Measurements from ENCODE around the gene STIP1.
A peak's percentile ranks its signal among the peaks of the same experiment; 100 is the strongest.

STIP1 gene

GRCh38 chr11:64170419-64170818 is 15.6 kb upstream of the STIP1 start:
- H3K9me3 ChIP-seq (ENCODE audit: insufficient read depth, low read length): peaks cover 9% of the 10 kb centered on the region; the same call in 1 of the 2 replicates
- H3K27me3 ChIP-seq (ENCODE audit: low read depth, low read length): no peaks in the 10 kb centered on the region
- no peak overlapping the region for H2AFZ ChIP-seq (ENCODE audit: low read depth, low read length)
- H3K9ac ChIP-seq (ENCODE audit: low read length): no peak overlapping the region
- H3K27ac ChIP-seq (ENCODE audit: low read length): no peak overlapping the region
- no peak overlapping the region for H3K4me2 ChIP-seq (ENCODE audit: low read length)
- H3K4me3 ChIP-seq (ENCODE audit: low read length): no peak overlapping the region
- H3K4me1 ChIP-seq (ENCODE audit: low read length): peaks cover under 1% of the 10 kb centered on the region; the same call in 1 of the 2 replicates
- no peaks in the 10 kb centered on the region for H4K20me1 ChIP-seq (ENCODE audit: insufficient read depth, low read length)
- no peaks in the 10 kb centered on the region for H3K79me2 ChIP-seq (ENCODE audit: low read length)
- no peak for TF ChIP-seq EZH2phosphoT487 (IDR thresholded peaks at IDR 0.05; ENCODE audit: low read depth)
- TF ChIP-seq, protein P1, sequence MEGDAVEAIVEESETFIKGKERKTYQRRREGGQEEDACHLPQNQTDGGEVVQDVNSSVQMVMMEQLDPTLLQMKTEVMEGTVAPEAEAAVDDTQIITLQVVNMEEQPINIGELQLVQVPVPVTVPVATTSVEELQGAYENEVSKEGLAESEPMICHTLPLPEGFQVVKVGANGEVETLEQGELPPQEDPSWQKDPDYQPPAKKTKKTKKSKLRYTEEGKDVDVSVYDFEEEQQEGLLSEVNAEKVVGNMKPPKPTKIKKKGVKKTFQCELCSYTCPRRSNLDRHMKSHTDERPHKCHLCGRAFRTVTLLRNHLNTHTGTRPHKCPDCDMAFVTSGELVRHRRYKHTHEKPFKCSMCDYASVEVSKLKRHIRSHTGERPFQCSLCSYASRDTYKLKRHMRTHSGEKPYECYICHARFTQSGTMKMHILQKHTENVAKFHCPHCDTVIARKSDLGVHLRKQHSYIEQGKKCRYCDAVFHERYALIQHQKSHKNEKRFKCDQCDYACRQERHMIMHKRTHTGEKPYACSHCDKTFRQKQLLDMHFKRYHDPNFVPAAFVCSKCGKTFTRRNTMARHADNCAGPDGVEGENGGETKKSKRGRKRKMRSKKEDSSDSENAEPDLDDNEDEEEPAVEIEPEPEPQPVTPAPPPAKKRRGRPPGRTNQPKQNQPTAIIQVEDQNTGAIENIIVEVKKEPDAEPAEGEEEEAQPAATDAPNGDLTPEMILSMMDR (IDR thresholded peaks at IDR 0.05; ENCODE audit: low read depth, low read length): no peak
- peaks cover 10% of the 10 kb centered on the region for H3K36me3 ChIP-seq (replicated peaks; ENCODE audit: low read depth, low read length)

- Histone ChIP-seq H3K9me3 (ENCODE audit: insufficient read depth, low read length) (peaks cover 11% of the 10 kb centered on the region; the same call in 1 of the 2 replicates), H3K4me3 (ENCODE audit: low read length) (no peak overlapping the region), H3K36me3 (replicated peaks; ENCODE audit: low read depth, low read length) (peaks cover 14% of the 10 kb centered on the region), H3K27ac (ENCODE audit: low read length) (no peak overlapping the region), H3K9ac (ENCODE audit: low read length) (no peak overlapping the region), H3K79me2 (ENCODE audit: low read length) (no peaks in the 10 kb centered on the region), H2AFZ (ENCODE audit: low read depth, low read length) (no peak overlapping the region), H3K27me3 (ENCODE audit: low read depth, low read length) (no peaks in the 10 kb centered on the region), H4K20me1 (ENCODE audit: insufficient read depth, low read length) (no peaks in the 10 kb centered on the region), H3K4me1 (ENCODE audit: low read length) (peaks cover 16% of the 10 kb centered on the region), H3K4me2 (ENCODE audit: low read length) (no peak overlapping the region)
- TF ChIP-seq, protein P1 (IDR thresholded peaks at IDR 0.05; ENCODE audit: low read depth, low read length): no peak
- no peak for TF ChIP-seq EZH2phosphoT487 (IDR thresholded peaks at IDR 0.05; ENCODE audit: low read depth)
Observed at GRCh38 chr11:64173616-64174355, 12.2 kb upstream of the STIP1 start.

DNA sequence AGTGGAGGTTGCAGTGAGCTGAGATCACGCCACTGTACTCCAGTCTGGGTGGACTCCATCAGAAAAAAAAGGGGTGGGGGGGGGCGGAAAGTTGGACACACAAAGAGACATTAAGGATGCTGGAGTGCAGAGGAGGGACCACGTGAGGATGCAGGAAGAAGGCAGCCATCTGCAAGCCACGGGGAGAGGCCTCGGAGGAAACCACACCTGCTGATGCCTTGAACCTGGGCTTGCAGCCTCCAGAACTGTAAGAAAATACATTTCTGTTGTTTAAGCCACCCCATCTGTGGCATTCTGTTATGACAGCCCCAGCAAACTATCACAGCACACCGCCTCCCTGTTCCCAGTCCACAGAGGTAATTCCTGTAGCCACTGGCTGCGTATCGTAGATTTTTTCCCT is 9.2 kb upstream of the STIP1 start:
- no peak overlapping the region for H2AFZ ChIP-seq (ENCODE audit: low read depth, low read length)
- peaks cover 23% of the 10 kb centered on the region for H3K4me1 ChIP-seq (ENCODE audit: low read length)
- peaks cover 13% of the 10 kb centered on the region; the same call in 1 of the 2 replicates for H3K9me3 ChIP-seq (ENCODE audit: insufficient read depth, low read length)
- TF ChIP-seq, protein P1 (IDR thresholded peaks at IDR 0.05; ENCODE audit: low read depth, low read length): no peak
- TF ChIP-seq EZH2phosphoT487 (IDR thresholded peaks at IDR 0.05; ENCODE audit: low read depth): no peak
- no peak overlapping the region for H3K27ac ChIP-seq (ENCODE audit: low read length)
- no peak overlapping the region for H3K4me2 ChIP-seq (ENCODE audit: low read length)
- no peak overlapping the region for H3K4me3 ChIP-seq (ENCODE audit: low read length)
- no peak overlapping the region for H3K9ac ChIP-seq (ENCODE audit: low read length)
- H3K27me3 ChIP-seq (ENCODE audit: low read depth, low read length): no peaks in the 10 kb centered on the region
- no peaks in the 10 kb centered on the region for H4K20me1 ChIP-seq (ENCODE audit: insufficient read depth, low read length)
- no peaks in the 10 kb centered on the region for H3K79me2 ChIP-seq (ENCODE audit: low read length)
- peaks cover 25% of the 10 kb centered on the region for H3K36me3 ChIP-seq (replicated peaks; ENCODE audit: low read depth, low read length)

DNA sequence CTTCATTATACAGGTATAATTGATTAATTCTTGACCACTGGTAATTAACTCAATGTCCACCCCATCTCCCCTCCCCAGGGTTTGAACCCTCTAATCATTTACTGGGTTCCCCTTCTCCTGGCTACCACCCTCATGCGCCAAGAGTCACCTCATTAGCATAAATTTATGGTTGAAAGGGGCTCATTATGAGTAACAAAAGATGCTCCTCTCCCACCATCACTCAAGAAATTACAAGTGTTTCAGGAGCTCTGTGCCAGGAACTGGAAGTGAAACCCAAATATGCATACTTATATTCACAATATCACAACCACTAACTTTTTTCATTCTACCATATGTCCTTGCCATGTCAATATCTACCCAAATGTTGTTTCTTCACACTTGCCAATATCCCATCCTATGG is 7.8 kb upstream of the STIP1 start:
- Histone ChIP-seq H3K27me3 (ENCODE audit: low read depth, low read length) (no peaks in the 10 kb centered on the region), H3K27ac (ENCODE audit: low read length) (peak overlapping the region; percentile 25; the same call in 1 of the 2 replicates), H3K36me3 (replicated peaks; ENCODE audit: low read depth, low read length) (peaks cover 25% of the 10 kb centered on the region), H2AFZ (ENCODE audit: low read depth, low read length) (no peak overlapping the region), H4K20me1 (ENCODE audit: insufficient read depth, low read length) (no peaks in the 10 kb centered on the region), H3K4me1 (ENCODE audit: low read length) (peaks cover 26% of the 10 kb centered on the region), H3K4me3 (ENCODE audit: low read length) (0 out of 2 replicates have a peak overlapping the region, but pooled peaks have one; percentile 23), H3K9ac (ENCODE audit: low read length) (no peak overlapping the region), H3K9me3 (ENCODE audit: insufficient read depth, low read length) (peaks cover 13% of the 10 kb centered on the region; the same call in 1 of the 2 replicates), H3K4me2 (ENCODE audit: low read length) (peak overlapping the region; percentile 42), H3K79me2 (ENCODE audit: low read length) (peaks cover 1% of the 10 kb centered on the region)
- no peak for TF ChIP-seq EZH2phosphoT487 (IDR thresholded peaks at IDR 0.05; ENCODE audit: low read depth)
- TF ChIP-seq, protein P1 (IDR thresholded peaks at IDR 0.05; ENCODE audit: low read depth, low read length): no peak
